ENCODE results near the gene RRM1. TPM values are rescaled to one million over a fixed set of nuclear protein-coding genes. Genes with fewer than 3 reads are reported as not detected.

Gene RRM1
- total RNA-seq, 2 donors from 2014 or later = 79.2 to 102 TPM

GRCh38 chr11:4183410-4184057, 88.9 kb downstream of the RRM1 start:
- DNase-seq = peak; percentile 36
- no peak overlapping the region for H3K27ac Mint-ChIP-seq
- H3K9ac ChIP-seq (ENCODE audit: extremely low read depth, low read length, poor library complexity, severe bottlenecking) = no peak overlapping the region
- no peaks in the 10 kb centered on the region for H3K27me3 ChIP-seq (ENCODE audit: control insufficient read depth, insufficient read depth, low read length, poor library complexity, severe bottlenecking)
- H3K4me3 Mint-ChIP-seq = no peak overlapping the region
- no peaks in the 10 kb centered on the region for H3K9me3 ChIP-seq (ENCODE audit: control insufficient read depth, low read length)
- no peak for TF ChIP-seq CTCF (conservative IDR thresholded peaks at IDR 0.05)
- peaks cover 9% of the 10 kb centered on the region for H3K27me3 Mint-ChIP-seq (ENCODE audit: insufficient read depth)
- no peaks in the 10 kb centered on the region for H3K36me3 ChIP-seq (ENCODE audit: control insufficient read depth, insufficient read depth, low read length)
- no peak overlapping the region for H3K27ac ChIP-seq (ENCODE audit: low read depth, low read length)
- no peak overlapping the region for H3K4me3 ChIP-seq (ENCODE audit: low read length)
- no peaks in the 10 kb centered on the region for H3K9me3 Mint-ChIP-seq
- no peaks in the 10 kb centered on the region for H3K36me3 Mint-ChIP-seq (ENCODE audit: low read depth)
- H3K4me1 Mint-ChIP-seq = peaks cover 3% of the 10 kb centered on the region
- WGBS, 2 experiments (ENCODE audit: insufficient coverage in 1 of 2, insufficient read length in 1 of 2) = 85 to 89% methylated on average over 10 to 14 of the region's 14 CpGs
- H3K4me1 ChIP-seq (ENCODE audit: control insufficient read depth, insufficient read depth, low read length) = no peaks in the 10 kb centered on the region

DNA sequence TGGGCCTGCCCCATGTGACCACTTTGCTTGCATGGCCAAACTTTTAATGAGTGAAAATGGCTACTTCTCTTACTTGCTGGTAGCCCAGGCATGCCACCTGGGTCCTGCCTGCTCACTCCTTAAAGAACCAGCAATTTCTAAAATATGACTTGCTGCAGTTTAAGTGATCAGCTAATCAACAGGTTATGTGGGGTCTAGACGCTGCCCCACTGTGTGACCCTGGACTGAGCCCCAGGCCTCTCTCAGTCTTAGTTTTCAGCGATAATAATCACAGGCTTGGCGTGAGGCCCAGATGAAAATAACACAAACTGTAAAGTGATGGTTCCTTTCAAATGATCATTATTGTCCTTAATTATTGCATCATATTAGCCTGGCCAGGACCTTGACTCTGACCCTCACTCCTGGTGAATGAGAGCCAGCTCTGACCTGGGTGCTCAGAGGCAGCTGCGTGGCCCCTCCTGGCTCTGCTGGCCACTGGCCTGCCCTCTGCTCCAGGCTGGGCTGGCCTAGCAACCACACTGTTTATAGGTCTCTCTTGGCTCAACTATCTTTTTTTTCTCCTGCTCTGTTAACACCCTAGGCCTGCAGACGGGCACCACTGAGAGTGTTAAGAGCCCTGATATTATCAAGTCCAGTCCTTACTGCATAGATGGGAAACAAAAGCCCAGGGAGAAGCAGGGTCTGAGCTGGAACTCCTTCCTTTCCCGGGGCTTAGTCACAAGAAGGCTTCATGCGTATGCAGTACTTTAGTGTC, 89.7 kb downstream of the RRM1 start:
- TF ChIP-seq CTCF (conservative IDR thresholded peaks at IDR 0.05) = no peak
- Histone ChIP-seq H3K9ac (ENCODE audit: extremely low read depth, low read length, poor library complexity, severe bottlenecking) (no peak overlapping the region), H3K4me1 (ENCODE audit: control insufficient read depth, insufficient read depth, low read length) (no peaks in the 10 kb centered on the region), H3K36me3 (ENCODE audit: control insufficient read depth, insufficient read depth, low read length) (no peaks in the 10 kb centered on the region), H3K9me3 (ENCODE audit: control insufficient read depth, low read length) (no peaks in the 10 kb centered on the region), H3K27me3 (ENCODE audit: control insufficient read depth, insufficient read depth, low read length, poor library complexity, severe bottlenecking) (no peaks in the 10 kb centered on the region), H3K27ac (ENCODE audit: low read depth, low read length) (no peak overlapping the region), H3K4me3 (ENCODE audit: low read length) (no peak overlapping the region)
- peak; percentile 42 for DNase-seq
- Mint-ChIP-seq H3K4me3 (no peak overlapping the region), H3K27me3 (ENCODE audit: insufficient read depth) (peaks cover 10% of the 10 kb centered on the region), H3K4me1 (peaks cover 9% of the 10 kb centered on the region), H3K36me3 (ENCODE audit: low read depth) (no peaks in the 10 kb centered on the region), H3K27ac (no peak overlapping the region), H3K9me3 (no peaks in the 10 kb centered on the region)
- WGBS, 2 experiments (ENCODE audit: insufficient coverage in 1 of 2, insufficient read length in 1 of 2) = 64 to 83% methylated on average over 5 to 7 of the region's 7 CpGs

- Mint-ChIP-seq H3K4me3 (no peak overlapping the region), H3K36me3 (ENCODE audit: low read depth) (no peaks in the 10 kb centered on the region), H3K27me3 (ENCODE audit: insufficient read depth) (peaks cover 11% of the 10 kb centered on the region), H3K4me1 (peaks cover 15% of the 10 kb centered on the region), H3K9me3 (no peaks in the 10 kb centered on the region), H3K27ac (no peak overlapping the region)
- Histone ChIP-seq H3K27me3 (ENCODE audit: control insufficient read depth, insufficient read depth, low read length, poor library complexity, severe bottlenecking) (no peaks in the 10 kb centered on the region), H3K4me1 (ENCODE audit: control insufficient read depth, insufficient read depth, low read length) (no peaks in the 10 kb centered on the region), H3K27ac (ENCODE audit: low read depth, low read length) (no peak overlapping the region), H3K4me3 (ENCODE audit: low read length) (no peak overlapping the region), H3K36me3 (ENCODE audit: control insufficient read depth, insufficient read depth, low read length) (no peaks in the 10 kb centered on the region), H3K9me3 (ENCODE audit: control insufficient read depth, low read length) (no peaks in the 10 kb centered on the region), H3K9ac (ENCODE audit: extremely low read depth, low read length, poor library complexity, severe bottlenecking) (no peak overlapping the region)
- TF ChIP-seq CTCF (conservative IDR thresholded peaks at IDR 0.05) = no peak
- peak; percentile 30 for DNase-seq
- WGBS, 2 experiments (ENCODE audit: insufficient coverage in 1 of 2, insufficient read length in 1 of 2) = 80 to 95% methylated on average over 2 to 3 of the region's 3 CpGs
These were observed 91.0 kb downstream of the RRM1 start for GRCh38 chr11:4185561-4185960.

Data from endodermal cell (in vitro differentiated cells).